Mesothelial cell of epicardium (in vitro differentiated cells): ENCODE data around the gene C22orf23. TPM values are rescaled to one million over a fixed set of nuclear protein-coding genes. Genes with fewer than 3 reads are reported as not detected.

Experiments used
- DNase-seq, 2 experiments: peaks; one replicate each; pipeline ENCODE4 v3.0.0; 2021; ENCODE audit warnings: low spot score in 2 of 2; ENCODE audit not compliant: unreplicated experiment in 2 of 2
- H3K27ac Mint-ChIP-seq: 2 replicates; pipeline ENCODE4 v1.8.0; 2021; ENCODE audit warnings: mixed read lengths
- H3K27me3 Mint-ChIP-seq: 2 replicates; pipeline ENCODE4 v1.8.0; 2021; ENCODE audit warnings: low read depth, mixed read lengths
- H3K36me3 Mint-ChIP-seq: 2 replicates; pipeline ENCODE4 v1.8.0; 2021; ENCODE audit warnings: mixed read lengths
- H3K4me1 Mint-ChIP-seq: 2 replicates; pipeline ENCODE4 v1.8.0; 2021; ENCODE audit warnings: mixed read lengths
- H3K4me3 Mint-ChIP-seq: 2 replicates; pipeline ENCODE4 v1.8.0; 2021; ENCODE audit warnings: mild to moderate bottlenecking, moderate library complexity, mixed read lengths
- H3K9me3 Mint-ChIP-seq: 2 replicates; pipeline ENCODE4 v1.8.0; 2021; ENCODE audit warnings: mixed read lengths
- CTCF ChIP-seq: fragments of 200-600 bp; sonication (generic); IDR thresholded peaks from one replicate; pipeline ENCODE4 v1.5.0; 2021; ENCODE audit warnings: antibody characterized with exemption; ENCODE audit not compliant: unreplicated experiment
- total RNA-seq: library from RNA; stranded (reverse); gene quantifications from 3 replicates; pipeline ENCODE4 v1.2.1, GENCODE V29; 2021

C22orf23 gene
- total RNA-seq, 1 donor from 2014 or later: 0.40 TPM

GRCh38 chr22:37923927-37924326 lies 29.5 kb downstream of the C22orf23 start:
- TF ChIP-seq CTCF: no peak
- H3K4me1 Mint-ChIP-seq: no peaks in the 10 kb centered on the region
- H3K27ac Mint-ChIP-seq: no peak overlapping the region
- H3K4me3 Mint-ChIP-seq: no peak overlapping the region
- DNase-seq: no peak
- H3K36me3 Mint-ChIP-seq: peaks cover 13% of the 10 kb centered on the region
- H3K27me3 Mint-ChIP-seq: no peaks in the 10 kb centered on the region
- no peaks in the 10 kb centered on the region for H3K9me3 Mint-ChIP-seq

- no peak overlapping the region for H3K4me3 Mint-ChIP-seq
Measured at GRCh38 chr22:37922191-37922590, 31.2 kb downstream of the C22orf23 start.

GRCh38 chr22:37920126-37920525 lies 33.3 kb downstream of the C22orf23 start:
- Mint-ChIP-seq H3K27ac (no peak overlapping the region), H3K9me3 (no peaks in the 10 kb centered on the region), H3K4me1 (no peaks in the 10 kb centered on the region), H3K36me3 (peaks cover 17% of the 10 kb centered on the region), H3K4me3 (no peak overlapping the region), H3K27me3 (no peaks in the 10 kb centered on the region)
- TF ChIP-seq CTCF: no peak
- no peak for DNase-seq

More at GRCh38 chr22:37922191-37922590, 31.2 kb downstream of the C22orf23 start:
- Mint-ChIP-seq H3K27ac (no peak overlapping the region), H3K36me3 (peaks cover 17% of the 10 kb centered on the region), H3K9me3 (no peaks in the 10 kb centered on the region), H3K27me3 (no peaks in the 10 kb centered on the region), H3K4me1 (no peaks in the 10 kb centered on the region)
- no peak for TF ChIP-seq CTCF
- no peak for DNase-seq

- TF ChIP-seq CTCF: no peak
- no peak overlapping the region for H3K4me3 Mint-ChIP-seq
- H3K4me1 Mint-ChIP-seq: no peaks in the 10 kb centered on the region
- H3K27ac Mint-ChIP-seq: no peak overlapping the region
- no peaks in the 10 kb centered on the region for H3K27me3 Mint-ChIP-seq
- H3K9me3 Mint-ChIP-seq: no peaks in the 10 kb centered on the region
- no peak for DNase-seq
- H3K36me3 Mint-ChIP-seq: peaks cover 17% of the 10 kb centered on the region
Measured at GRCh38 chr22:37918580-37919270, 34.7 kb downstream of the C22orf23 start.

- Mint-ChIP-seq H3K27me3 (no peaks in the 10 kb centered on the region), H3K36me3 (peaks cover 18% of the 10 kb centered on the region), H3K9me3 (no peaks in the 10 kb centered on the region), H3K4me1 (no peaks in the 10 kb centered on the region), H3K27ac (no peak overlapping the region), H3K4me3 (no peak overlapping the region)
- no peak for TF ChIP-seq CTCF
- DNase-seq: no peak
Measured at GRCh38 chr22:37917874-37918548, 35.4 kb downstream of the C22orf23 start.
